Measurements from ENCODE around the gene SUGCT.

Gene SUGCT

DNA sequence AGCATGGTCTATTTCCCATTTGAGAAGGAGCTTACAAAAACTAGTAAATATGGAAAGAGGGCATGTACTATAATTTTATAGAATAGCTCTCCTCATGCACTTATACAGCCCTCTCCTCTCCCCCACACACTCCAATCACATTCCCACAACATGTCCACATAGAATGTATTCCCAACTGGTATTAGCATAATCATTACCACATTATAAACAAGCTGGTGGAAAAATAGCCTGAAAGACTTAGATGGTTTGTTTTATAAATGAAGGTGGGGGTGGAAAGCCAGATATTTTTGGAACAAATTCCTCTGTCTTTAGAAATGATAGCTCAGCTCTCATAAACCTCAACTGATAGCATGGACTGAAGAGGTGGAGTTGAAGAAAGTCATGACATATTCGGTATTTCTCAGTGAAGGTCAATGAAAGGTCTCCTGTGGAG, 410.1 kb downstream of the SUGCT start:
- Histone ChIP-seq H3K9ac (no peak overlapping the region), H3K4me1 (no peaks in the 10 kb centered on the region), H3K27me3 (no peaks in the 10 kb centered on the region), H4K20me1 (no peaks in the 10 kb centered on the region), H3K9me3 (no peaks in the 10 kb centered on the region), H3K4me2 (no peak overlapping the region), H3K4me3 (no peak overlapping the region), H3K27ac (no peak overlapping the region), H3K36me3 (no peaks in the 10 kb centered on the region)
- TF ChIP-seq Cebpa-rat (IDR thresholded peaks at IDR 0.05), result no peak

- no peaks in the 10 kb centered on the region for H3K9me3 ChIP-seq
- no peak overlapping the region for H3K27ac ChIP-seq
- H4K20me1 ChIP-seq, result no peaks in the 10 kb centered on the region
- no peak overlapping the region for H3K4me3 ChIP-seq
- TF ChIP-seq Cebpa-rat (IDR thresholded peaks at IDR 0.05), result no peak
- no peaks in the 10 kb centered on the region for H3K4me1 ChIP-seq
- no peaks in the 10 kb centered on the region for H3K36me3 ChIP-seq
- H3K4me2 ChIP-seq, result no peak overlapping the region
- H3K9ac ChIP-seq, result no peak overlapping the region
- H3K27me3 ChIP-seq, result no peaks in the 10 kb centered on the region
Measured at GRCh38 chr7:40545739-40546138, 410.9 kb downstream of the SUGCT start.

GRCh38 chr7:40546616-40547501, 412.1 kb downstream of the SUGCT start:
- H3K4me2 ChIP-seq, result no peak overlapping the region
- no peaks in the 10 kb centered on the region for H3K9me3 ChIP-seq
- no peaks in the 10 kb centered on the region for H4K20me1 ChIP-seq
- H3K4me1 ChIP-seq, result no peaks in the 10 kb centered on the region; the same call in 1 of the 2 replicates
- no peak overlapping the region for H3K27ac ChIP-seq
- no peaks in the 10 kb centered on the region for H3K27me3 ChIP-seq
- no peak overlapping the region for H3K9ac ChIP-seq
- TF ChIP-seq Cebpa-rat (IDR thresholded peaks at IDR 0.05), result no peak
- no peaks in the 10 kb centered on the region for H3K36me3 ChIP-seq
- no peak overlapping the region for H3K4me3 ChIP-seq

- no peak overlapping the region for H3K9ac ChIP-seq
- H3K4me2 ChIP-seq, result no peak overlapping the region
- peaks cover 6% of the 10 kb centered on the region for H3K4me1 ChIP-seq
- no peaks in the 10 kb centered on the region for H3K36me3 ChIP-seq
- no peaks in the 10 kb centered on the region for H4K20me1 ChIP-seq
- no peak for TF ChIP-seq Cebpa-rat (IDR thresholded peaks at IDR 0.05)
- no peaks in the 10 kb centered on the region for H3K9me3 ChIP-seq
- H3K27me3 ChIP-seq, result no peaks in the 10 kb centered on the region
- no peak overlapping the region for H3K4me3 ChIP-seq
- H3K27ac ChIP-seq, result no peak overlapping the region
Measured at GRCh38 chr7:40549372-40550039, 414.7 kb downstream of the SUGCT start.

DNA sequence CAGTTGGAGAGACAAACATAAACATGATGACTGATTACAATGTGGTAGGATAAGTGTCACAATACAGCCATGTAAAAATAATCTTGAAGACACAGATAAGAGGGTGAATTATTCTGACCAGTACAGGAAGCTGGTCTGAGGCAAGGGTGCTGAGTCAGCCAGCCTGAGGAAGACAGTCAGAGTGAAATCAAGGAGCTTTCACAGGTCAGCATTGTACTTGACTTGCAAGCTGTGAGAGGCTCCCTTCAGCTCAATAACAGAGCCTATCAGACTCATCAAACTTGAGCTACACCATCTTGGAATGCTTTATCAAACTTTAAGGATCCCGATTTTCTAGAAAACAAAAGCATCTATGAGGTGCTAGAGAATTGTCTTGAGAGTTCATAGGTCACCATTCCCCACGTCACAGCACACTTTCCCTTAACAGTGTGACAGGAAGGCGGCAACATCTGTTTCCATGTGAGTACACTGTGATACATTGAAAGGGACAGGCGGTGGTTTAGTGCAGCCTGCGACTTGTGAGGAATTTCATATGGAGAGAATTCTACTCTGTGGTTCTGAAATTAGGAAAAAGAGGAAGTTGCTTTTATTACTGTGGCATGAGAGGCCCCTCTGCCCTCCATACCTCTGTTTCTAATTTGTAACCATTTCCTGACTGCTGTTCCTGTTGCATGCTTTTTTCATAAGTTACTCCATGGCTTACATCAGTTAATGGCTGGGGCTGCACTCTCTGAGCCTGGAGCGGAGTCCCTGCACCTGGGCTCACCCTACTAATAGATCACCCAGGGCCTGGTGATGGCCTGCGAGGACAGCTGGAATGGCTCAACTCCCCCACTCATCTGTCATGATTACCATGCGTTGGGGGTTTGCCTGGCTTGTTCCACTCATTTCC, 417.1 kb downstream of the SUGCT start:
- H3K9me3 ChIP-seq, result no peaks in the 10 kb centered on the region
- no peaks in the 10 kb centered on the region for H4K20me1 ChIP-seq
- TF ChIP-seq Cebpa-rat (IDR thresholded peaks at IDR 0.05), result no peak
- H3K4me3 ChIP-seq, result no peak overlapping the region
- no peak overlapping the region for H3K27ac ChIP-seq
- peaks cover 6% of the 10 kb centered on the region for H3K4me1 ChIP-seq
- peak overlapping the region; percentile 42 for H3K4me2 ChIP-seq
- no peaks in the 10 kb centered on the region for H3K36me3 ChIP-seq
- H3K9ac ChIP-seq, result no peak overlapping the region
- H3K27me3 ChIP-seq, result no peaks in the 10 kb centered on the region

DNA sequence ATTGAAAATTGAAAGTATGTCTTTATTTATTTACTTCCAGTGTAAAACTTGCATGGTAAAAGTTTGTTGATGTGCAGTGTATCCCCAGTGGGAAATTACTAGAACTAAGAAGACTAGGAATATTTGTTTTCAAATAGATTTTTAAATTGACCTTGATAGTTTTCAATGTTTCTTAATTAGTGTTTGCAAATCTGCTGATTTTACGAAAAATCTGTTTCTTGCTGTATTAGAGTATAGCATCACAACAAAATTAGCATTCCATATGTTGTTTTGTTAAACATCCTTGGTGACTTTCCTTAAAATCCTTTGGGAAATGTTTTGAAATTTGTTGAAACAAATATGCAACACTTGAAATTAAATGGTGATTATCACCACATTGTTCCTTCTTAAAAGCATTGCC, 425.9 kb downstream of the SUGCT start:
- no peaks in the 10 kb centered on the region for H3K9me3 ChIP-seq
- no peaks in the 10 kb centered on the region for H3K27me3 ChIP-seq
- no peaks in the 10 kb centered on the region for H3K4me1 ChIP-seq
- no peak overlapping the region for H3K27ac ChIP-seq
- no peak overlapping the region for H3K9ac ChIP-seq
- TF ChIP-seq Cebpa-rat (IDR thresholded peaks at IDR 0.05), result no peak
- no peaks in the 10 kb centered on the region for H4K20me1 ChIP-seq
- H3K36me3 ChIP-seq, result no peaks in the 10 kb centered on the region
- no peak overlapping the region for H3K4me2 ChIP-seq
- no peak overlapping the region for H3K4me3 ChIP-seq

- no peak for TF ChIP-seq Cebpa-rat (IDR thresholded peaks at IDR 0.05)
- no peak overlapping the region for H3K27ac ChIP-seq
- H3K9ac ChIP-seq, result no peak overlapping the region
- no peak overlapping the region for H3K4me3 ChIP-seq
- H4K20me1 ChIP-seq, result no peaks in the 10 kb centered on the region
- no peak overlapping the region for H3K4me2 ChIP-seq
- no peaks in the 10 kb centered on the region for H3K36me3 ChIP-seq
- no peaks in the 10 kb centered on the region for H3K4me1 ChIP-seq
- H3K27me3 ChIP-seq, result no peaks in the 10 kb centered on the region
- H3K9me3 ChIP-seq, result no peaks in the 10 kb centered on the region
Measured at GRCh38 chr7:40566879-40567278, 432.1 kb downstream of the SUGCT start.

DNA sequence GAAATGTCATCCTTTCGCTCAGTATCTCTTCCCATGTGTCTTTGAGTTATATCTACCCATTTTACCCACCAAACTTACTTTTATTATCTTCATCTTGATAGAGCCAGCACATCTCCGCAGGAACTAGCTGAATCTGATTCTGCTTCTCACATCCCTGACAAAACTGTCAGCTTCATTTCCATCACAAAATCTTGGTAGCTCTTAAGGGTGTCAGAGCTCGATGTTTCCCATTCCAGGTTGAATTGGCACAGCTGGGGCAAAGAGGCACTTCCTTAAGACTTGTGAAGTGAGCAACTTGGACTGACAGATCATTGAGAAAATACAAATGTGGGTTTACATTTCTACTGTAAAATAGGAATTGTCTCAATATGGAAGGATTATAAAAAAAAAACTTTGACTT, 434.5 kb downstream of the SUGCT start:
- H4K20me1 ChIP-seq, result no peaks in the 10 kb centered on the region
- no peak overlapping the region for H3K27ac ChIP-seq
- H3K9me3 ChIP-seq, result no peaks in the 10 kb centered on the region
- TF ChIP-seq Cebpa-rat (IDR thresholded peaks at IDR 0.05), result no peak
- H3K4me3 ChIP-seq, result no peak overlapping the region
- no peak overlapping the region for H3K9ac ChIP-seq
- H3K4me1 ChIP-seq, result no peaks in the 10 kb centered on the region
- H3K27me3 ChIP-seq, result no peaks in the 10 kb centered on the region
- H3K4me2 ChIP-seq, result no peak overlapping the region
- no peaks in the 10 kb centered on the region for H3K36me3 ChIP-seq

DNA sequence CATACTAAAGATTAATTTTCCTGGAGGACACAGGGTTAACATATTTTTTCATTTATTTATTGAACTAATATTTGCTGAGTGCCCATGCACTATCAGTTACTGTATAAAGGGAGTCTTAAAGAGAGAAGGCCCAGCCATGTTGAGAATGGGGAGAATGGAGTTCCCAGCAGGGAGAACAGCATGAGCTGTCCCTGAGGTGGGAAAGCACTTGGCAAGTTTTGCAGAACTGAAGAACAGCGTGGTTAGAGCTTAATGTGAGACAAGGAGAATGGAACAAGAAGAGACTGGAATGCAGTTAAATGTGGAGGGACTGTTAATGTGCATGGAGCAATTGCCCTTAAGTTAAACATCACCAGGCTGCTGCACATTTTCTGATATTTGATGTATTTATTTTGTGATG, 435.4 kb downstream of the SUGCT start:
- H3K9me3 ChIP-seq, result no peaks in the 10 kb centered on the region
- H3K27ac ChIP-seq, result no peak overlapping the region
- no peaks in the 10 kb centered on the region for H4K20me1 ChIP-seq
- H3K27me3 ChIP-seq, result no peaks in the 10 kb centered on the region
- no peaks in the 10 kb centered on the region for H3K36me3 ChIP-seq
- H3K4me2 ChIP-seq, result no peak overlapping the region
- no peak overlapping the region for H3K4me3 ChIP-seq
- H3K4me1 ChIP-seq, result no peaks in the 10 kb centered on the region
- H3K9ac ChIP-seq, result no peak overlapping the region
- TF ChIP-seq Cebpa-rat (IDR thresholded peaks at IDR 0.05), result no peak
